CD4-positive, alpha-beta T cell treated with Interleukin-2 at 100 ng/mL for 4 hours (primary cell): Measurements from ENCODE around the gene ATP1A3.
"Not testable (repeated sequence)": the region's sequence is repeated elsewhere in the genome, so short reads cannot be mapped to it uniquely, and the experiment has no call there.

Experiments used
- DNase-seq: peaks from one replicate; pipeline ENCODE4 v3.0.0-alpha.2; 2020; ENCODE audit warnings: low spot score

The ATP1A3 gene

GRCh38 chr19:42010245-42011126 is 16.5 kb upstream of the ATP1A3 start:
- DNase-seq, result no peak

- DNase-seq, result no peak
Observed at GRCh38 chr19:42006569-42006968, 12.5 kb upstream of the ATP1A3 start.

- DNase-seq, result no peak
Observed at GRCh38 chr19:42005504-42005903, 11.5 kb upstream of the ATP1A3 start.

GRCh38 chr19:42003506-42004294 is 9.7 kb upstream of the ATP1A3 start:
- no peak for DNase-seq

GRCh38 chr19:41999878-42000208 is 5.8 kb upstream of the ATP1A3 start:
- no peak for DNase-seq

GRCh38 chr19:41999071-41999877 is 5.2 kb upstream of the ATP1A3 start:
- no peak for DNase-seq

- no peak for DNase-seq
Observed at GRCh38 chr19:41998246-41999020, 4.4 kb upstream of the ATP1A3 start.

- DNase-seq, result no peak
Observed at GRCh38 chr19:41997851-41998229, 3.8 kb upstream of the ATP1A3 start.

GRCh38 chr19:41997121-41997850 is 3.3 kb upstream of the ATP1A3 start:
- peak; percentile 28 for DNase-seq

- no peak for DNase-seq
Observed at GRCh38 chr19:41995959-41996797, 2.1 kb upstream of the ATP1A3 start.

GRCh38 chr19:41994994-41995958 is 1.2 kb upstream of the ATP1A3 start:
- DNase-seq, result no peak

GRCh38 chr19:41994521-41994971 is 516 bp upstream of the ATP1A3 start:
- peak; percentile 12 for DNase-seq

- DNase-seq, result not testable (repeated sequence)
Observed at GRCh38 chr19:41991925-41992569, 2.0 kb downstream of the ATP1A3 start.

- DNase-seq, result no peak
Observed at GRCh38 chr19:41991025-41991424, 3.0 kb downstream of the ATP1A3 start.

- no peak for DNase-seq
Observed at GRCh38 chr19:41990615-41991014, 3.4 kb downstream of the ATP1A3 start.

- DNase-seq, result no peak
Observed at GRCh38 chr19:41990028-41990427, 4.0 kb downstream of the ATP1A3 start.

- no peak for DNase-seq
Observed at GRCh38 chr19:41988947-41989346, 5.1 kb downstream of the ATP1A3 start.

GRCh38 chr19:41987141-41987860 is 6.7 kb downstream of the ATP1A3 start:
- DNase-seq, result no peak
